ENCODE data around the gene RASEF.
A peak's percentile ranks its signal among the peaks of the same experiment; 100 is the strongest.

RASEF gene

DNA sequence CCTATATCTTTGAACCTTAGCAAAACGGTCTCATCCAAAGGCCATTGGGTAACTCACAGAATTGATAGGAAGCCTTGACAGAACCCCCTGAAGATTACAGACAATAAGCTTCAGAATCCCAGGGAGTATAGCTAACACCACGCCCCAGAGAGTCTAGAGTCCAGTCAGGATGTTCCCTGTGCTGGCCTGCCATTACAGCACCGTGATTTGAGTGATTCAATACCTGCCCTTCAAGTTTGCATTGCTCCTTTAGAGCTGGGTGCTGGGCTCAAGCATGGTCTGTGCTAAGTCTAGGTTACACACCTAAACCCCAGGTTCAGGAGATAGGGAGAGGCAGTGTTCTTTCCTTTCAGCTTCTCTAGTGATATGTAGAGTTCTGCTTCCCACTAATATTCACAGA lies 90.5 kb downstream of the RASEF start:
- TF ChIP-seq, protein P1, sequence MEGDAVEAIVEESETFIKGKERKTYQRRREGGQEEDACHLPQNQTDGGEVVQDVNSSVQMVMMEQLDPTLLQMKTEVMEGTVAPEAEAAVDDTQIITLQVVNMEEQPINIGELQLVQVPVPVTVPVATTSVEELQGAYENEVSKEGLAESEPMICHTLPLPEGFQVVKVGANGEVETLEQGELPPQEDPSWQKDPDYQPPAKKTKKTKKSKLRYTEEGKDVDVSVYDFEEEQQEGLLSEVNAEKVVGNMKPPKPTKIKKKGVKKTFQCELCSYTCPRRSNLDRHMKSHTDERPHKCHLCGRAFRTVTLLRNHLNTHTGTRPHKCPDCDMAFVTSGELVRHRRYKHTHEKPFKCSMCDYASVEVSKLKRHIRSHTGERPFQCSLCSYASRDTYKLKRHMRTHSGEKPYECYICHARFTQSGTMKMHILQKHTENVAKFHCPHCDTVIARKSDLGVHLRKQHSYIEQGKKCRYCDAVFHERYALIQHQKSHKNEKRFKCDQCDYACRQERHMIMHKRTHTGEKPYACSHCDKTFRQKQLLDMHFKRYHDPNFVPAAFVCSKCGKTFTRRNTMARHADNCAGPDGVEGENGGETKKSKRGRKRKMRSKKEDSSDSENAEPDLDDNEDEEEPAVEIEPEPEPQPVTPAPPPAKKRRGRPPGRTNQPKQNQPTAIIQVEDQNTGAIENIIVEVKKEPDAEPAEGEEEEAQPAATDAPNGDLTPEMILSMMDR (IDR thresholded peaks at IDR 0.05; ENCODE audit: control insufficient read depth, insufficient read depth, low read depth, low read length, missing control alignments): no peak
- no peak for DNase-seq (ENCODE audit: low read depth)
- no peak overlapping the region for H3K4me3 ChIP-seq (ENCODE audit: control insufficient read depth, low read depth, low read length)

DNA sequence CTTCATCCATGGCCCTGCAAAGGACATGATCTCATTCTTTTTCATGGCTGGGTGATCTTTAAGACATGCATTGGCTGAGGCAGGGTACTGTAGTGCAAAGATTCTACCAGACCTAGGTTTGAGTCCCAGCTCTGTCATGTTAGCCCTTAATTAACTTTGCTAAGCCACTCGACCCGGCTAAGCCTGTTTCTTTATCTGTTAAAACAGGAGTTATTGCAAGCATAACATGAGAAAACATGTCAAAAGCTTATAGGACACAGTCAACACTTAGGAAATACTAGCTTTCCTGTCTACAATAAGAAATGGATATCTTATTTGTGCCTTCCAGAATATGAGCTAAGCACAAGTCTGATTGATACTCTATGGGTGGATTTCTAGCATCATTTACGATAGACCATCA lies 92.6 kb downstream of the RASEF start:
- TF ChIP-seq, protein P1 (IDR thresholded peaks at IDR 0.05; ENCODE audit: control insufficient read depth, insufficient read depth, low read depth, low read length, missing control alignments): no peak
- no peak overlapping the region for H3K4me3 ChIP-seq (ENCODE audit: control insufficient read depth, low read depth, low read length)
- DNase-seq (ENCODE audit: low read depth): no peak

DNA sequence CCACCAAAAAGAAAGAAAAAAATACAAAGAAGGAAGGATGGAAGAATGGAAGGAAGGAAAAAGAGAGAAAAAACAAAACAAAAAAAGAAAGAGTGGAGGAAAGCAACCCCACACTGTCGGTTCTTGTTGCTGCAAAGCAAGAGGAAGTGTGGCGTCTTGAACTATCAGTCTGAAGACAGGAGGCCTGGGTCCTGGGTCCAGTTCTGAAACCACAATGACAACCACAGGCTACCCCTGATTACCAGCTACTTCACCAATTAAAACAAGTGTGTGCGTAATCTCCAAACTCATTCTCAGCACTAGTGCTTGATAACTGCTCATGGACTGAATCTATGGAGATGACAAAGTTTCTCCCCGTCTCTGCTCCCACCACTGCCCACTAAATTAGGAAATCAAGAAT lies 93.7 kb downstream of the RASEF start:
- no peak overlapping the region for H3K4me3 ChIP-seq (ENCODE audit: control insufficient read depth, low read depth, low read length)
- no peak for DNase-seq (ENCODE audit: low read depth)
- TF ChIP-seq, protein P1 (IDR thresholded peaks at IDR 0.05; ENCODE audit: control insufficient read depth, insufficient read depth, low read depth, low read length, missing control alignments): no peak

DNA sequence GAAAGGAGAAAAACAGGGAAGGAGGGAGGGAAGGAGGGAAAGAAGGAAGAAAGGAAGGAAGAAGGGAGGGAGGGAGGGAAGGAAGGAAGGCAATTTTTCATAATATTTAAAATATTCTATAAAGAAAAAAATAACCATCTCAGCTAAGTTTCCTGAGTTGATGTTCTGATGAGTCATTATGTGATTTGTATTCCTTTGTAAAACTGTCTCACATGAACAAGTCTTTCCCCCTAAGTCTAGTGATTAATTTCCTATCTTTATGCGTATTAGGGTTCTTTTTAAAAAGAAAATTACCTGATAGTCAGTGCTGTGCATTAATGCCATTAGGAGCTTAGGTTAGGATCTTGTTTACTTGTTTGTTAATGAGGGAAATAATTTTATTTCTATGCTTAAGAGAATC lies 94.1 kb downstream of the RASEF start:
- no peak for DNase-seq (ENCODE audit: low read depth)
- TF ChIP-seq, protein P1 (IDR thresholded peaks at IDR 0.05; ENCODE audit: control insufficient read depth, insufficient read depth, low read depth, low read length, missing control alignments): no peak
- no peak overlapping the region for H3K4me3 ChIP-seq (ENCODE audit: control insufficient read depth, low read depth, low read length)

DNA sequence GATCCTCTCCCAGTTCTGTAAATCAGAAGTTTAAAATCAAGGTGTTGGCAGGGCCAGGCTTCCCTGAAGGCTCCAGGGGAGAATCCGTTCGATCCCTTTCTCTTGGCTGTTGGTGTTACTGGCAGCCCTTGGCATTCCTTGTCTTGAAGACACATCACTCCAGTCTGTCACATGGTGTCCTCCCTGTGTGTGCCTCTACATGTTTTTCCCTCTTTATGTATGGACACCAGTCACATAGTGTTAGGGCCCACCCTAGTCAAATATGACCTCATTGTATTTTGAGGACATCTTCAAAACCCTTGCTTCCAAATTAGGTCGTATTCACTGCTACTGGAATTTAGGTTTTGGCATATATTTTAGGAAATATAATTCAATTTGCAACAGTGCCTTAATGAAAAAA lies 94.6 kb downstream of the RASEF start:
- H3K4me3 ChIP-seq (ENCODE audit: control insufficient read depth, low read depth, low read length): no peak overlapping the region
- TF ChIP-seq, protein P1 (IDR thresholded peaks at IDR 0.05; ENCODE audit: control insufficient read depth, insufficient read depth, low read depth, low read length, missing control alignments): no peak
- DNase-seq (ENCODE audit: low read depth): no peak

DNA sequence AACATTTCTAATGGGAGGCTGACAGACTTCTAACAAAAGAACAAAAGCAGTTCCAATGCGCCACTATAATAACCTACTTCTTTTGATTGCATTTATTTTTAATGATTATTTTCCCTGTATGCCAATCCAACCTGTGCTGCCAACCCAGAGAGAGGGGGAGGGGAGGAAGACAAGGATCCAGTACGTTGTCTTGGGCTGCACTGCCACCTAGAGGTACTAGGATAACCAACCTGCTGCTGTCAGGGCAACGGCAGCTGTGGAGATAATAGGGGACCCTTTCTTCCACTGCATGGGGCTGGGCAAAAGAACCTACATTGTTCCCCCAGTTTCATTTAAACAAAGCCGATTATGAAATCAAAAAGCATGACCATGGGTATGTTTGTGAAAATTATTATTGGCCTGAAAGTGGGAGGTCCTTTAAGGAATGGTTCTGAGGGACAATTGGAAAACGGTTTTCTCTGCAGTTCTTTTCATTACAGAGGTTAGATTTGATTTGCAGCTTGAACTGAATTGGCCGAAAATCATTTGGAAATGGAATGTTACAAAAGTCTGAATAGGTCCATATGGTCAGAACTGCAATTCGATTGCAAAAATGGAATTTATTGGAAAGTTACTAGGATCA lies 101.3 kb downstream of the RASEF start:
- no peak overlapping the region for H3K4me3 ChIP-seq (ENCODE audit: control insufficient read depth, low read depth, low read length)
- peak; percentile 23 for DNase-seq (ENCODE audit: low read depth)
- TF ChIP-seq, protein P1 (IDR thresholded peaks at IDR 0.05; ENCODE audit: control insufficient read depth, insufficient read depth, low read depth, low read length, missing control alignments): peak; percentile 87
